AG04450 (cell line): ENCODE data around the gene RPGR. TPM values are rescaled to one million over a fixed set of nuclear protein-coding genes. Genes with fewer than 3 reads are reported as not detected.

Experiments
- CTCF ChIA-PET: fragments of 300-600, 350-600 bp; formaldehyde crosslinking; extraction: SDS; loops from one replicate; lab custom pipeline; 2022; ENCODE audit warnings: antibody characterized with exemption, inconsistent platforms; lab: Charles Lee
- POLR2A ChIA-PET: fragments of 350-600 bp; formaldehyde crosslinking; extraction: SDS; loops from one replicate; lab custom pipeline; 2021; ENCODE audit warnings: antibody characterized with exemption, inconsistent platforms; lab: Yijun Ruan, JAX
- DNase-seq: peaks from one replicate; pipeline ENCODE4 v3.0.0-alpha.2; 2011; ENCODE audit warnings: low read depth, low spot score
- H3K27ac ChIP-seq: one replicate; pipeline ENCODE4 v1.5.1; 2012; ENCODE audit warnings: low read depth, low read length, control low read depth
- H3K27me3 ChIP-seq: one replicate; pipeline ENCODE4 v1.6.0; 2012; ENCODE audit warnings: low read length; ENCODE audit not compliant: control insufficient read depth, insufficient read depth
- H3K4me3 ChIP-seq: 2 replicates; pipeline ENCODE4 v1.5.1; 2011; ENCODE audit warnings: mild to moderate bottlenecking, low read depth, low read length, control low read depth
- H3K9me3 ChIP-seq: 2 replicates; pipeline ENCODE4 v1.5.1; 2012; ENCODE audit warnings: low read length; ENCODE audit not compliant: control insufficient read depth, insufficient read depth
- CTCF ChIP-seq: IDR thresholded peaks from 2 replicates; pipeline ENCODE4 v1.5.1; 2011; ENCODE audit warnings: low read depth, low read length, control low read depth, inconsistent platforms
- polyA plus RNA-seq: library from polyadenylated mRNA; depleted of rRNA; stranded (reverse); fragments of >200 nt; gene quantifications from 2 replicates; pipeline ENCODE4 v1.2.3, GENCODE V29; 2011

Gene RPGR
- polyA plus RNA-seq, 1 experiment: 2.0 TPM

GRCh38 chrX:38342853-38343778 is 15.8 kb upstream of the RPGR start:
- no peak for DNase-seq
- H3K27ac ChIP-seq: no peak overlapping the region
- ChIA-PET CTCF (no interaction called here), POLR2A (no interaction called here)
- no peak overlapping the region for H3K4me3 ChIP-seq
- no peak for TF ChIP-seq CTCF
- no peaks in the 10 kb centered on the region for H3K9me3 ChIP-seq
- H3K27me3 ChIP-seq: no peaks in the 10 kb centered on the region

- Histone ChIP-seq H3K4me3 (no peak overlapping the region), H3K27ac (no peak overlapping the region), H3K27me3 (no peaks in the 10 kb centered on the region), H3K9me3 (no peaks in the 10 kb centered on the region)
- CTCF ChIA-PET: no interaction called here
- TF ChIP-seq CTCF: no peak
- POLR2A ChIA-PET: no interaction called here
- no peak for DNase-seq
Observed at GRCh38 chrX:38341442-38341841, 14.1 kb upstream of the RPGR start.

GRCh38 chrX:38336538-38337240 is 9.4 kb upstream of the RPGR start:
- TF ChIP-seq CTCF: no peak
- Histone ChIP-seq H3K27ac (no peak overlapping the region), H3K27me3 (no peaks in the 10 kb centered on the region), H3K9me3 (no peaks in the 10 kb centered on the region), H3K4me3 (no peak overlapping the region)
- ChIA-PET POLR2A (no interaction called here), CTCF (interaction anchor here (1.1 kb wide), 1 partner anchor 10 kb away, joined by 3 read pairs; the partner anchor contains the start of gene RPGR)
- DNase-seq: no peak

- POLR2A ChIA-PET: no interaction called here
- no peak for DNase-seq
Observed at GRCh38 chrX:38335382-38335781, 8.1 kb upstream of the RPGR start.

More at GRCh38 chrX:38335382-38335781, 8.1 kb upstream of the RPGR start:
- Histone ChIP-seq H3K27ac (no peak overlapping the region), H3K4me3 (no peak overlapping the region), H3K9me3 (no peaks in the 10 kb centered on the region), H3K27me3 (no peaks in the 10 kb centered on the region)
- CTCF ChIA-PET: no interaction called here
- 0 out of 2 replicates have a peak, but pooled peaks have one; percentile 4 for TF ChIP-seq CTCF
